ENCODE data around the gene GXYLT1.
"Not testable (repeated sequence)": the region's sequence is repeated elsewhere in the genome, so short reads cannot be mapped to it uniquely, and the experiment has no call there.

The GXYLT1 gene

GRCh38 chr12:42056130-42056529, 88.5 kb downstream of the GXYLT1 start:
- no peak overlapping the region for H3K4me3 ChIP-seq (ENCODE audit: low read depth, low read length)
- DNase-seq (ENCODE audit: low read depth, low spot score): no peak
- in situ Hi-C loops (cut with HindIII; ENCODE audit: low sequenced_read_pairs): no loop called here
- no peak for TF ChIP-seq CTCF (IDR thresholded peaks at IDR 0.05; ENCODE audit: low read depth, low read length)

GRCh38 chr12:42053456-42053855, 91.2 kb downstream of the GXYLT1 start:
- in situ Hi-C loops (cut with HindIII; ENCODE audit: low sequenced_read_pairs): no loop called here
- DNase-seq (ENCODE audit: low read depth, low spot score): no peak
- no peak for TF ChIP-seq CTCF (IDR thresholded peaks at IDR 0.05; ENCODE audit: low read depth, low read length)
- no peak overlapping the region for H3K4me3 ChIP-seq (ENCODE audit: low read depth, low read length)

- in situ Hi-C loops (cut with HindIII; ENCODE audit: low sequenced_read_pairs); DNase-seq (ENCODE audit: low read depth, low spot score); H3K4me3 ChIP-seq (ENCODE audit: low read depth, low read length): not testable (repeated sequence)
These were observed 95.7 kb downstream of the GXYLT1 start for GRCh38 chr12:42048980-42049379.

- DNase-seq (ENCODE audit: low read depth, low spot score): peak; percentile 0
- no peak for TF ChIP-seq CTCF (IDR thresholded peaks at IDR 0.05; ENCODE audit: low read depth, low read length)
- in situ Hi-C loops (cut with HindIII; ENCODE audit: low sequenced_read_pairs): no loop called here
- H3K4me3 ChIP-seq (ENCODE audit: low read depth, low read length): no peak overlapping the region
These were observed 105.1 kb downstream of the GXYLT1 start for GRCh38 chr12:42039577-42039976.

GRCh38 chr12:42039176-42039575, 105.5 kb downstream of the GXYLT1 start:
- no peak overlapping the region for H3K4me3 ChIP-seq (ENCODE audit: low read depth, low read length)
- in situ Hi-C loops (cut with HindIII; ENCODE audit: low sequenced_read_pairs): no loop called here
- TF ChIP-seq CTCF (IDR thresholded peaks at IDR 0.05; ENCODE audit: low read depth, low read length): no peak
- peak; percentile 68 for DNase-seq (ENCODE audit: low read depth, low spot score)

GRCh38 chr12:42031847-42032564, 112.7 kb downstream of the GXYLT1 start:
- in situ Hi-C loops (cut with HindIII; ENCODE audit: low sequenced_read_pairs): no loop called here
- TF ChIP-seq CTCF (IDR thresholded peaks at IDR 0.05; ENCODE audit: low read depth, low read length): no peak
- no peak overlapping the region for H3K4me3 ChIP-seq (ENCODE audit: low read depth, low read length)
- no peak for DNase-seq (ENCODE audit: low read depth, low spot score)
